ENCODE results near the gene MED13L.

Gene MED13L

DNA sequence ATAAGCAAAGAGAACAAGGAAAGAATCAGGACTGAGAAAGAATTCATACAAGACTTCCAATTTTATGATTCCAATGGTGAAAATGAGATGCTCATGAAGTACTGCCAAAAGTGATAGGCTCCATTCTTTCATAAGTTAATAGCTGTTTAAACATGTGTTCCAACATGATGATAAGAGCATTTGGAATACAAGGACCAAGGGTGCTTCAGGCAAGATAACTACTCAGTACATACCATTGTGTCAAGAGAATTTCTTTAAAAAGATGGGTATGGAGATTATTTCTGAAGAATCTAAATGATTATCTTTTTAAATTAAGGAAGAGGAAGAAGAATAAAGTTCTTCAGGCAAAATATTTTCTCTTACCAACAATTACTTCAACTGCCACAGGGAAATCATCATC is 258.1 kb downstream of the MED13L start:
- intact Hi-C loops (cut with DNase I) = no loop called here
- no peak for DNase-seq

DNA sequence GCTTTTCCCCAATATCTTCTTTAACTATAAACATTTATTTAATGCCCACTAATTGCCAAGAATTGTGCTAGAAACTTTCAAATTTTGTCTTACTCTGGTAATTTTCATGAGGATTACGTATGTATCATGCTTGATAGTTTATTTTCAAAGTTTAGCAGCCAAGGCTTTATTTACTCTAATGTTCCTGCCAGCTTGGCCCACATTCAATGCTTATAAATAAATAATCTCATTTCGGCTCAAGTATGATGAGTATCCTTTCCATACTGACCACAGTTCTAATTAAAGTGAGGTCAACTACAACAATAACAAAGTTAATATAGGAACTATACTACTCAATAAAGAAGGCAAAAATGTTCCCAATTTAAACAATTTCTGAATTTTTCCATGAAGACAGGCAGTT is 259.2 kb downstream of the MED13L start:
- no peak for DNase-seq
- intact Hi-C loops (cut with DNase I) = no loop called here

DNA sequence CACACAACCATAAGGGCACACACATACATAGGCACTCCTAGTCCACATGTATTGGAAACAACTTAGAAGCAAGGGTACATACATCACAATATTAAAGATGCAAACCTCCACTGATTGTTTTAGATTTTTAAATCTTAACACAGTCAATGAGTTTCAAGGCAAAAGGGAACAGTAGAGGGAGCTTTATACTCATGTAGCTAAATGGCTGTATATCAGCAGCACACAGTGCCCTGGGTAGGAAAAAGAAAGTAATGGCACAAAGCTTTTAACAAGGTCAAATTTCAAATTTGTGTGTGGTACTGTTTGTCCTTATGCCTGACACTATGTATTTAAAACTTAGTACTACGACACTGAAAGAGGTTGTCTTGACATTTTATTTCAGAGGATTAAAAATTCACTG is 262.0 kb downstream of the MED13L start:
- DNase-seq = peak in 8 of 42 donors; percentile 11 to 47 (median 16)
- intact Hi-C loops (cut with DNase I) = loop anchor here (2.0 kb wide), 1 partner anchor 221 kb away; no protein-coding TSS in a partner anchor

DNA sequence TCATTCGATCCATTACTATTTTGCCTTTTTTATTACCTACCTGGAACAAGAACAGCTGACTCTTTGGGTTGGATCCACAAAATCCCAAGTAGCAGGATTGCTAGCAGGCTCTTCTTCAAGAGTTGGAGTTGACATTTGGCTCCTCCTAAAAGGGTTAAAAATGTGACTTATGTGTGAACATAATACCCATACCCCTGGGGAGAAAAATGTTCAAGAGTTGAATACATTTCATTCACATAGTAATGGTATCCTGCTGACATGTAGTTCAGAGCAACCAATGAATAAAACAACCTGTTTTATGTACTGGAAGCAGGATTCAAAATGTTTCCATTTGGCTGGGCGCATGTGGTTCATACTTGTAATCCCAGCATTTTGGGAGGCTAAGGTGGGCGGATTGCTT is 264.7 kb downstream of the MED13L start:
- no peak for DNase-seq
- intact Hi-C loops (cut with DNase I) = no loop called here

DNA sequence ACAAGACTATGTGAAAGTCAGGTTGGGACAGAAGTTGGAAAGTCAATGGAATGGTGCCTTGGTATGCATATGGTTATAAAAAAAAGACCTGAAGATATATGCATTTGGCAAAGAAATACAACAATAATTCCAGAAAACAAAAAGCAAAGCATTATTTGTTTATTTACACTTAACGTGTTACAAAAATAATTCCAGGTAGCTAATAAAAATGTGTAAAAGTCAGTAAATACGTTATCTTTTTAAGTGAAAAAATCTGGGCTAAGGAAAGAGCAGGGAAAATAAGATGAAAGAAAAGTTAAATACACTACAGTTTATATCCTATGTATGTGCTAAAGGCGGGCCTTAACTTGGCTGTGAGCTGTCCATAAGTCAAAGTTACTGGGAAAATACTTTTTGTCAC is 266.3 kb downstream of the MED13L start:
- DNase-seq = no peak
- intact Hi-C loops (cut with DNase I) = no loop called here

DNA sequence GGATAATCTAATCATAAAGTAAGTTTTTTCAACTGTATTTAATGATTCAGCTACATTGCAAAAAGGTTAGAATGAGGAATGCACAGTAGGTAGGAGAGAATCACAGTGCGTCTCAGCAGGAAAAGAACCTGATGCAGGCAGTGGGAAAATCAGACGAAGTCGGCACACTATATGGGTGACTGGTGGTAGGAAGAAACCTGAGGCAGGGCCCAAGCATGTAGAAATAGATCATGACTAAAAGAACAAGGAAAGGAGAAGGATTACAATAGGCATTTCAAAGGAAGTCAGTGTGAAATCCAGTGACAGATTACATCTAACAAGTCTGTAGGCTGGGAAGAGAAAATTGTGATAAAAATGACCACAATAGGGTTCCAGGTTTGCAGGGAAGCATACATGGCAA is 267.0 kb downstream of the MED13L start:
- intact Hi-C loops (cut with DNase I) = no loop called here

DNA sequence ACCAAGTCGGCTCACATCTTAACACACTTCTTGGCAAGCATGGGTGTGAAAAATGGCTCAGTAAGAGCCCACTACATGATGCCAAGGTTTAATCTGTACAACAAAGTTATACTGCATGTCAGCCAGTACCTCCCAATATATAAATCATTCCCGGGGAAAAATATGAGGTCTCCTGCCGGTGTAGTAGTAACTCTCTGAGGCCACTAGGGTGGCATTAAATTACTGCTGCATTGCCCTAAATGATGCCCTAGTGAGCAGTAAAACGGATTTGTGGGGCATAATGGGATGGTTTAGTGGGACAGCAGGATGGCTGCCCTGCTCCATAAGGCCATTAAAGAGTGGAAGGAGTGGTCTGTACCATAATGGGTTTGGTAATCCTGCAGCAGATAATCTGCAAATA is 267.7 kb downstream of the MED13L start:
- intact Hi-C loops (cut with DNase I) = loop anchor here (10.0 kb wide), 1 partner anchor 695 kb away; no protein-coding TSS in a partner anchor
- DNase-seq = no peak

More for the DNA sequence above, 267.0 kb downstream of the MED13L start:
- DNase-seq = no peak

DNA sequence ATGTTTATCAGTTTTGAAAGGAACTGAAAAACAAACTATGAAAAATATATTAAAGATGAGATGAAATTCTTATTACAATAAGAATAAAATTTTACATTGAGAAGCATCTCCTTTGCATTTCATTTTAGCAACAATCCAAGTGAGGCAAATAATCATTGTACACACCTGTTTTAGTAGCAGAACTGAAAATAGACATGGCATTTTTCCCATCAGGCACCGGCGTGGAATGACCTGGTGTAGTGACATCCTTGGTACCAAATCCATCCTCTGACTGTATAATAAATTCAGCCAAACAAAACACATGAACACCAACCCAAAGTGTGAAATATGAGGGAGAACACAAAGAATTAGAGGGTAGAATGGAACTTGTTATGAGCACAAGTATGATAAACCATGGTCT is 271.4 kb downstream of the MED13L start:
- DNase-seq = no peak
- intact Hi-C loops (cut with DNase I) = loop anchor here (10.0 kb wide), 1 partner anchor 699 kb away; no protein-coding TSS in a partner anchor

DNA sequence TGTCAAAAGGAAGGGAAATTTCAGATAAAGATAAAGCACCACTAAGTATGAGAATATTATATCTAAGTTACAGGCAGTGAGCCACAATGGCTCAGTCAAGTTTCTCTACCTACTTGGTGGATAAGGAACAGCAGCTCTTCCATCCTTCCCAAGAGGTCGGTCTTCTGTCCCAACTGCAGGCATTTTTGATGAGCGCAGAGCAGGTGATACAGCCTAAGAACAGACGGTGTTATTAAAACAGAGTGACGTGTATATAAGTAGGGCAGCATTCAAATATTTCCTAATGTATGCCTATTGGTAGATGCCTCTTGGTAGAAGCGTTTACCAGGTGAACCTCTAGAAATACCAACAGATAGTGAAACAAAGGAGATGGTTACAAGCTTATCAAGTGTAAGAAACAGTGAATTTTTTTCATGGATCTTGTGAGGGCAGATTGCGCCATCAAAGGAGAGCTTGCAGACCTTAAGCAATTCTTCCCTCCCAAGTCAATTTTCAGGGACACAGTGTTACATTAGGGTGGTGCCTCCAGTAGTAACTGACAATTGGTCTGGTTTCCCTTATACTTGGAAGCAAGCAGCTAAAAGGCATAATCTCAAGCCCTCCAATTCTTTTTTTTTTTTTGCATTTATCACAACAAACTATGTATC is 274.5 kb downstream of the MED13L start:
- intact Hi-C loops (cut with DNase I) = loop anchor here (10.0 kb wide), 1 partner anchor 702 kb away; no protein-coding TSS in a partner anchor
- no peak for DNase-seq

DNA sequence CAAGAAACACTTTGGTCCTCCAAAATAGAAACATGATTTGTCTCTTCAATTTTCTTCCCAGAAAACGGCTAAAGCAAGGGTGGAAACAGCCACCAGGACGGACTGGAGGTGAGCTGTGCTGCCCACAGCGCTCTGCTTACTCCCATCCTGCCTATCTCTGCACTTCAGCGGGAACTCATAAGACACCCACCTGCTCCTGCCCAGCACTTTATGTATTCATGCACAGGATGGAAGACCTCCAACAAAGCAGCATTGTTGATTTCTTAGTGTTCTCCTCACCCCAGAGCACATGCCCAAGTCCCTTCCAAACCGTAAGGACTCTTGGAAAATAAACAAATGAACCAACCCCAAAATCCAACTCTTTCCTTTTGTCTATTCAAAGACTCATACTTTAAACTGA is 277.2 kb downstream of the MED13L start:
- no peak for DNase-seq
- intact Hi-C loops (cut with DNase I) = loop anchor here (10.0 kb wide), 1 partner anchor 705 kb away; no protein-coding TSS in a partner anchor

DNA sequence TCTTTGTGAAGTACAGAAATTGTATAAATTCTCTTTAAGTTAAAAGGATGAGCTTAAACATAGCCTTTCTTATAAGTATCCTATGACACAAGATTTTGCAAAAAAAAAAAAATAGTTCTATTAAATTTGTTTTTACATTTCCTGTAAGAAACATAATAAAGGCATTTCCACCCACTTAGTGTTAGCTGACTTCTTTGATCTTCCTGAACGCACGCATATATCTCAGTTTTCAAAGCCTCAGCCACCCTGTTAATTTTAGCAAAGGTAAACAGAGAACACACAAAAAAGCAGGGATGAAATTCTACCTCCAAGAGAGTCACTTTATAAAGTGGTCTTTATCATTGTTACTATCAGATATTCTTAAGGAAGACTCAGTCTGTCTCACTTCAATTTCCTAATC is 277.9 kb downstream of the MED13L start:
- DNase-seq = no peak
- intact Hi-C loops (cut with DNase I) = no loop called here

DNA sequence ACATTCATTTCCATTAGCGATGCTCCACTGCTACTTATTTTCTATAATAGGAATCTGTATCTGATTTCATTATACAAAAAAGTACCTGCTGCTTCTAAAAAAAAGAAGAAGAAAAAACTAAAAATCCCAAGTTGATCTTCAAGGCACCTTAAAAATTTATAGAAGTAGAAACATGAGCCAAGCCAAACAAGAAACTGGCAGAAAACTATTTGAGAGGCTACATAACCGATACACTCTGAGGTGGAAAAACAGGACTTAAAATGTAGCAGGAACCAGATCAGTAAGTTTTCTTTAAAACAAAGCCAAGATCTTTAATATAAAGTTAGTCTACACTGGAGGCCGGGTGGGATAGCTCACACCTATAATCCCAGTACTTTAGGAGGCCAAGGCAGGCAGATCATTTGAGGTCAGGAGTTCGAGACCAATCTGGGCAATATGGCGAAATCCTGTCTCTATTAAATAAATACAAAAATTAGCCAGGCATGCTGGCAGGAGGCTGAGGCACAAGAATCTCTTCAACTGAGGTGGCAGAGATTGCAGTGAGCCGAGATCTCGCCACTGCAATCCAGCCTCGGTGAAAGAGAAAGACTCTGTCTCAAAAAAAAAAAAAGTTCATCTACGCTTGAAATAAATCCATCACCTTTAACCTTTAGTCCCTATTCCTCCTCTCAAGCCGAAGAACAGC is 278.6 kb downstream of the MED13L start:
- intact Hi-C loops (cut with DNase I) = no loop called here
- no peak for DNase-seq

DNA sequence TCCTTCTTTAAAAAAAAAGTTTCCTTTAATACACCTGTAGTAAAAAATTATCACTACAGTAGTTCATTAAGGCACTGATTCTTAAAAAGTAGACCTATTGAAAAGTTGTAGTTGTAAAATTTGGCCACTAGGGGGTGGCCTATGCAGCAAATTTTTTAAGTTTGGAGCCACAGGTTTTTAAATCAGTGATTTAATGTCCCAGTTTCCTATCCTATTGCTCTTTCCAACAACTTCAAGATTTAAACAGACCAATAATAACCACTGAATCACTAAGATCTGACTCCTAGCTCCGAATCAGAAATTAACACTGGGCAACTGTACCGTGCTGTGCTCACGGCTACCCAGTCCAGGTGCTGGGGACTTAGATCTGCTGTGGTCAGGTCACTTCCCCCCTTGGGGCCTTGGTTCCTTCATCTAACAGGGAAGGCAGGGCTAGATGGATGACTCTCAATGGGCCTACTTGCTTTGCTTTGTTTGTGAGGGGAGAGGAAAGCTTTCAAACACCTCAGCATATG is 279.3 kb downstream of the MED13L start:
- intact Hi-C loops (cut with DNase I) = no loop called here

DNA sequence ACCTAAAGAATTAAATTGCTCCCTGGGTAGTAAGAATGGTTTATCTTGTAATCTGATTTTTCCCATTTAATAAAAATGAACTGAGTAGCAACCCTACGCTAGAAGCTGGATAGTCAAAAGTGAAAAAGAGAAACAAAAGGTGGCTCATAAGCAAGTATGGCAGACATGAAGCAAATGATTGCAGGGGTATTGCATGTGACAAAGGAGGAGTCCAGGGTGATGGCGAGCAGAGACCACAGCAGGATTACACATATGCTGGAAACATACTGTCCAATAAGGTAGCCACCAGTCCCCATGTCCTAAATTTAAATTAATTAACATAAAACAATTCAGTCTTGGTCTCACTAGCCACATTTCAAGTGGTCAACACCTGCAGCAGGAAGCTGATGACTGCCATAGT is 283.8 kb downstream of the MED13L start:
- intact Hi-C loops (cut with DNase I) = no loop called here
- DNase-seq = no peak

More for the DNA sequence above, 279.3 kb downstream of the MED13L start:
- peak in 6 of 42 donors; percentile 10 to 57 (median 26) for DNase-seq

DNA sequence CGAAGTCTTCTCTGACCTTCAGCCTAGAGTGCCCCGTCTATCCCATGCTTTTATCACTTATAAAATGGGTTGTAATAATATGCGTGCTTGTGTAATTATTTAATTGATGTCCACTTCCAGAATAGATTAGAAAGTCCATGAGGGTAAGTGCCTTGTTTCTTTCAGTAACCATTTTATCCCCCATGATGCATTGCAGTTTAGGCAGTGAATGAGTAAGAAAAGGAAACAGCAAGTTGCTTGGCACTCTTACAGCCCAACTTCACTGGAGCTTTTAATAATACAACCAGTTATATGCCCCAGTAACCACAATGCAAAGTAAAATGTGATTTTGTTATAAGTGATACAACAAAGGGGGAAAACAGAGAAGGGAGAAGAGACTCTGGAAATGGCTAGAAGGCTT is 287.3 kb downstream of the MED13L start:
- DNase-seq = no peak
- intact Hi-C loops (cut with DNase I) = no loop called here

DNA sequence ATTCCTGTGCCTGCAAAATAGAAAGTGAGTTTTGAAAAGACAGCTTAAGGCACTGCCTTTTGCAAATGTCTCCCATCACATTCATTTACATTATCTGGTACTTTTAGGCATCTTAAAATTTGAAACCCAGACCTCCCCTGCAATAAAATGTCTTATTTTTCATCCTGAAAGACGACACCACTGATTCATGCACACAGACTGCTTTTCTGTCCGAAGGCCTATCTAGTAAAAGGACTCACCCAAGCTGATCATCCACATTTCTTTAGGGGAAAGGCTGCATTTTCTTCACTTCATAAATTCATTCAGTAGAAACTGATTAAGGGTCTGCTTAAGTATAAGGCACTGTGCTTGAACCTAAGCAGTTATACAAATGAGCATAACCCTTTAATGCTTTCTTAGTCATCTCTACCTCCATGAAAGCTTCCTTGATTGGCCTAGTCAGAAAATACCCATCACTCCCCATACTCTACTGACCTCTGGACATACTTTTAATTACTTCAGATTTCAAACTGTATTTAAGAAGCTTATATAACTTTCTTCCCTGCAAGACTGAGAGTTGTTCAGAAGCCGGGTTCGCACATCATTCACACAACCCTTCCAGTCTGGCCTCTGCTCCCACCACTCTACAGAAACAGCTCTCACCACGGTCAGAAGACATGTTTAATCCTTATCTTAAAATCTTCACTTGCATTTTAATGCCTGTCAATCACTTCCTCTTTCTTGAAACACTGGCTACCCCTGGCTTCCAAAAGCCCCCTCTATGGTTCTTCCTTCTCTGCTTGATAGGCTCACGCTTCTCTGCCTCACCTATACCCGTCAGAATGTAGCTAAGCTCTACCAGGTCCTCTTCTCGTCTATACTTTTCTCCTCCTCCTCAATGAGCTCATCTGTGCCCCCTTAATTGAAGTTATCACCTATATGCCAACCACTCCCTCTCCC is 288.6 kb downstream of the MED13L start:
- intact Hi-C loops (cut with DNase I) = no loop called here
- DNase-seq = no peak

DNA sequence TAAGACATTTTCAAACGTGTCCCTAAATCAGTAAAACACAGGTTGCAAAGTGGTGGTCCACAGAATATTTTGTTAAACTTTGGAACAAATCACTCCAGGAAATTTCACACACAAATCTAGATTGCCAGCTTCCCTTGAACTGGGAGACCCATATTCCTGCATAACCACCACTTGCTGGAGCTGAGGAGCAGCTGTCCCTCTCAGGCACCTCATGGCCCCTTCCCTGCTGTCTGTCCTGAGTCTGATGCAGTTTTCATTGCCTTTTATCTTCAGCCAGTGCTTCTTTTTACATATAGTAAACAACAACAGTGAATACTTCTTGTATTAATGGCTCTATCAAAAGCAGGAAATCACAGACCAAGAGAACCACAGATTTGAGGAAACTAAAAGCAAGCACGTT is 289.3 kb downstream of the MED13L start:
- intact Hi-C loops (cut with DNase I) = no loop called here
- no peak for DNase-seq

DNA sequence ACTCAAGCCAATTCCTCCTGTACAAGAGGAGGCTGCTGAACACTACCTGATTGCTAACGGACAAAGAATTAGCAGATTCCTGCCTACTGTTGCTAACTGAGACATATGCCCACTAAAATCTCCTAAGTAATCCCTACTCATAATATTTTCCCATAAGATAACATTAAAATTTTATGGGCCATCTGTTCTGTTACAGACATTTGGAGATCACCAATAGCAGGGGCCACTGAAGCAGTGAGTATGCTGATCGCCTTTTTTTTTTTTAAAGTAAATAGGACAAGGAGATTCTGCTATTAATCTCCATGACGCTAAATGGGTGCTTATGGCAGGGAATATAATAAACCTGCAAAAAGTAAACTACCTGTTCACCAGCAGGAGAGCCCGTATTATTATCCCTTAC is 292.9 kb downstream of the MED13L start:
- intact Hi-C loops (cut with DNase I) = no loop called here
- no peak for DNase-seq

DNA sequence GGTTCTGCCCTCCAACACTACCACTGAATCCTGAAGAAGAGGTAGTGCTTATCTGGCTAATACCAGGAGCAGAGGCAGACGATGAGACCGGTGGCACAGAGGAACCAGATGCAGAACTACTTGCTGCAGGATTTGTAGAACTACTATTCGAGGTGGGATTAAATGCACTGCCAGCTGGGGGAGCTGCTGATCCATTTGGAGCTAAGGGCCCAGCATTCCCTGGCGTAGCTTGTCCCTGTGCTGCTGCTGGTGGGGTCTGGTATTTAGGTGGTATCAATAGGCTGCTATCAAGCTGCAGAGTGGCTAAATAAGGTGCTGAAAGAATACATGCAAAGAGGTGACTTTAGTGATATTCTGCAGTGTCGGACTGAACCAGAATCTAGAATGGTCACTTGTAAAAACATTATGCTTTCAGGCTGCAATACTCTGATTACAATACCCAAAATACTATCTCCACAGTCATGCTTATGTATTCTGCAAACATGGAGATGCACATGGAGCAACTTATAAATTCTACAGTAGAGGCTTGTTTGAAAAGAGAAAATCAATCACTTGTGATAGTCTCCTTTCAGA is 294.2 kb downstream of the MED13L start:
- no peak for DNase-seq
- intact Hi-C loops (cut with DNase I) = no loop called here

Measured in head of caudate nucleus (tissue), 42 donors.